Caki2 (cell line): ENCODE data around the gene TRPV2. TPM values are rescaled to one million over a fixed set of nuclear protein-coding genes. Genes with fewer than 3 reads are reported as not detected.

ENCODE experiments used
- DNase-seq: peaks from one replicate; pipeline ENCODE4 v3.0.0-alpha.2; 2015; ENCODE audit warnings: low read depth
- in situ Hi-C: cut with HindIII; loops from 2 replicates; pipeline ENCODE4 v1.10.0; 2016; ENCODE audit warnings: low sequenced_read_pairs, low pct_unique_long_range_greater_than_20kb, mixed read lengths
- total RNA-seq: library from RNA; depleted of rRNA; stranded (reverse); fragments of >200 nt; shearing (Covaris generic); gene quantifications from 2 replicates; pipeline ENCODE4 v1.2.3, GENCODE V29; 2014; ENCODE audit warnings: low replicate concordance; rRNA removed

The TRPV2 gene
- total RNA-seq, 1 experiment from 2014 or later = not detected

- no peak for DNase-seq
- in situ Hi-C loops = no loop called here
Observed at GRCh38 chr17:16482253-16482652, 66.9 kb downstream of the TRPV2 start.

- in situ Hi-C loops = no loop called here
- DNase-seq = no peak
Observed at GRCh38 chr17:16483021-16483645, 67.8 kb downstream of the TRPV2 start.

- in situ Hi-C loops = no loop called here
- no peak for DNase-seq
Observed at GRCh38 chr17:16484445-16485175, 69.2 kb downstream of the TRPV2 start.

Other genes with a start within 250 kb of the TRPV2 start
- gene NCOR1, start 200.0 kb upstream of the TRPV2 start, total RNA-seq = 20.9 and 164 TPM in 2 replicates
- gene PIGL, start 198.4 kb upstream of the TRPV2 start, total RNA-seq = 22.0 and 24.5 TPM in 2 replicates
- gene CENPV, start 62.1 kb upstream of the TRPV2 start, total RNA-seq = 62.6 and 87.5 TPM in 2 replicates
- 819 and 952 TPM in 2 replicates for gene UBB, start 34.5 kb upstream of the TRPV2 start, total RNA-seq
- 0.06 and 1.1 TPM in 2 replicates for gene LRRC75A, start 76.6 kb downstream of the TRPV2 start, total RNA-seq
- gene ZNF287, start 153.6 kb downstream of the TRPV2 start, total RNA-seq = 4.8 and 6.1 TPM in 2 replicates
- gene ZNF624, start 238.3 kb downstream of the TRPV2 start, total RNA-seq = 0.27 and 1.4 TPM in 2 replicates